ENCODE data around the gene LRRN2.
"Not testable (repeated sequence)": the region's sequence is repeated elsewhere in the genome, so short reads cannot be mapped to it uniquely, and the experiment has no call there.

The LRRN2 gene

DNA sequence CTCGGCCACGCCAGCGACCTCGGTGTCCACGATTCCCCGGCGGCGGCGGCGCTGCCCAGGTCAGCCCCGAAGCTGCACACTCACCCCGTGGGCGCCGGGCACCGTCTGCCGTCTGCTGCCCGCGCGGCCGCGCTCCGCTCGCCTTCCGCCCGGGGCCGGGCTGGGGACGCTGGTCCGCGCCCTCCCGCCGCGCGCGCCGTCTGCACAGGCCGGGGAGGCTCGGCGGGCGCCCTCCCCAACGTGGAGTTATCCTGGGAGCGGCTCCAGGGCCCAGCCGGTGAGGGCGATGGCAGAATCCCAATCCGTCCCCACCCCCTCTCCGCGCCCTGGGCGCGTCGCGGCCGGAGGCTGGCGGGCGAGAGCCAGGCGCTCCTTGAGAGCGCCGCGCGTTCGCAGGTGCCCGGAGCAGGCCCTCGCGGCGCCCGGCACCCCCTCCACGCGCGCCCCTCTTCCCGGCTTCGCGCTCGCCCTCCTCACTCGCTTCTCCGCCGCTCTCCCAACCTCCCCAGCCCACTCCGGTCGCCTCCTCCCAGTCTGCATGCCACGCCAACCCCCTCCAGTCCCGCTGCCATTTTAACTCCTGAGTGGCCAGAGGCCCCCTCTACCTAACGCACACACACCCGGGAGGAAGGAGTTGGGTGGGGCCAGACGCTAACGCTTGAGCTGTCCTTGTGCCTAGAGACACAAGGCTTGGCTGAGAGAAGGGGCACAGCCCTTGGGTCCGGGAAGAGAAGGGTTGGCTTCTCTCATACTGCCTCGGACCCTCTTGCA is at the start of gene LRRN2:
Gene LRRN2, minus strand, starts transcription at position 503 of the 771 bp plus-strand sequence. CDS start 65,746 bp downstream, outside the sequence.
- DNase-seq (ENCODE audit: low read depth in 2 of 2): no peak

DNA sequence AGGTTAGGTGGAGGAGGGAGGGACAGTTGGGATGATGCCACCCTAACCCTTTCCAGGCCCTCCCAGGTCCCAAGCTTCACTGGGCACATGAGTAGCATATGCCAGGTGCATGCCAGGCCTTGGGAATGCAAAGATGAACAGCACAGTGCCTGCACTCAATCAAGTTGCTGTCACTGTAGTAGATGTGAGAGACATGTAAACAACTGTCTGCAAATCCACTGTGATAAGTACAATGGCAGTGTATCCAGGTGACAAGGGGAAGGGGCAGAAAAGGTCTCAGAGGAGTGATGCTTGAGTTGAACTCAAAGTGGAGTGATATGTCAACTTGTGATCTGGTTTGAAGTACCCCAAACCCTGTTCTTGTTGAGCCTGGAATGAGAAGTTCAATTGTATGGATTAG is 49.5 kb upstream of the LRRN2 start:
- DNase-seq (ENCODE audit: low read depth in 2 of 2): no peak

DNA sequence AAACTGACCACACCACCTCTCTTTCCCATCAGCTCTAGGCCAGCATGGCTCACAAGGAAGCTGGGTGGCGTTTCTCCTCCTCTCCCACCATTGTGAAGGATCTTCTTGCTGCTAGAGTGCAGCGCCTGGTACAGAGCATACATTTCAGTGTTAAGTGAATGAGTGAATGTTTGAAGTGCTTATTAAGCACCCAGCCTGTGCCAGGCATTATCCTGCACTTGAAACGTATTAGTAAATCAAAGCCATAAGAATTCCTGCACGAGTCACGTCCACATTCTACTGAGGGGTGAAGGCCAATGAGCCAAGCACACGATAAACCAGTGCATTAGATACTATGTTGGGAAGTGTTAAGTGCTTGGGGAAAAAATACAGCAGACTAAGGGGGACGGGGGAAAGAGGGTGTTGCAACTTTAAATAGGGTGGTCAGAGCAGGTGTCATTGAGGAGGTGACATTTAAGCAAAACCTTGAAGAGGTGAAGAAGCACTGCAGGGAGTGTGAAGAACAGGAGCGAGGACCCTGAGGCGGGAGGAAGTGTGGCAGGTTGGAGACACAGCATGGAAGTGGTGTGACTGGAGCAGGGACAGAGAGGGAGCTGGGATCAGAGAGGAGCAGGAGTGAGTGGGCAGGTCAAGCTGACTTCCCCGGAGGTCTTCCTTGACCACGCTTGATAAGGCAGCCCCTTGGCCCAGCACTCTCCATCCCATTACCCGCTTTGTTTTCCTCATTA is 48.5 kb upstream of the LRRN2 start:
- DNase-seq (ENCODE audit: low read depth in 2 of 2): no peak

GRCh38 chr1:204733289-204733688 is 47.8 kb upstream of the LRRN2 start:
- DNase-seq (ENCODE audit: low read depth in 2 of 2): no peak

DNA sequence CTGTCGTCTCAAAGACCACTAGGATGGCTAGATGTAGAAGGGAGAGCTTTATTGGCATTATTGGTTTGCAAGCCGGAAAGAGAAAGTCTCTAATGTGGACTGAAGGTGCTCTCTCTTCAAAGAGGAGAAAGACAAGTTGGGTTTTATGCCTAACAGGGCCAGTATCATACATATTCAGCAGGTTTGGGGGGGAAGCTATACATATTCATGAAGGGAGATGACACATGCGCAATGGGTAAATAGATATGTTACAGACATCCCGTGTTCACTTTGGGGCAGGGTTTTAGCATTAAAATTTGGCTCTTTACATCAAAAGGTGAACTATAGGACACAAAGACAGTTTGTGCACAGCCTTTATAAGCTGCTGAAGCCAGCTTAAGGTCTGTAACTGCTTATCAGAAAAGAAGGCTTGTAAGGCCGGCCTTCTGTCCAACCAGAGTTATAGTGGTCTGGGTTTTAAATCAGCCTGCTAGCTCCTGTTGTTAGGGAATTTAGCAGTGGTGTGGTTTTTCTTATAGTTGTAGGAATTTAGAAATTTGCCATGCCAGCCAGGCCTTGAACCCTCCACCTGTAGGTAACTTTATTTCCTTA is 46.5 kb upstream of the LRRN2 start:
- no peak for DNase-seq (ENCODE audit: low read depth in 2 of 2)

- no peak for DNase-seq (ENCODE audit: low read depth in 2 of 2)
These were observed 46.0 kb upstream of the LRRN2 start for GRCh38 chr1:204731509-204731908.

DNA sequence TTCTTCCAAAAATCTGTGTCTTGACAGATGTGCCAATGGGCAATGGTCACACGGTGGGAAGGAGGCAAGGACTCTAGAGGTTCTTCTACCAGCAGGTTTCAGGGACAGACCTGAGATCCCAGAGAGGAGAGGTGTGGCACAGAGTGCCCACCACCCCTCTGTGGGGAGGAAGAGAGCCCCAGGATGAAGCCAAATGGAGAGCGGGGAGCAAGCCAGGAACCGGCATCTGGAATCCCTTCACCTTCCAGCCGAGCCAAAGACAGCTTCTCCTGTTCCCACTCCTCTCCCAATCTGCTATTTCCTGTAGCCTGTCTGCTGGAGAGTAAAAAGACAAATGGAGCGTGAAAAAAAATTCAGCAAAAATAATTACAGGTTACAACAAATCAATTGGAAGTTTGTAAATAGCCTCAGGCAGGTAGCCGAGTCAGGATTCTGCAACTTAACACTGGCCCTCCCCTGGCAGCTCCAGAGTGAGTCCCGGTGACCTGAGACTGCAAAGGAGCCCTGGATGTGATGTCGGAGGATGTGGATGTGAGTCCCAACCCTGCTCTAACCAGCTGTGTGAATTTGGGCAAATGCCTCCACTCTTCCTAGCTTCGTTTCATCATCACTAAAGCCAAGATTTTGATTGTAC is 45.4 kb upstream of the LRRN2 start:
- no peak for DNase-seq (ENCODE audit: low read depth in 2 of 2)

GRCh38 chr1:204729516-204729915 is 44.0 kb upstream of the LRRN2 start:
- DNase-seq (ENCODE audit: low read depth in 2 of 2): no peak

GRCh38 chr1:204728456-204728855 is 42.9 kb upstream of the LRRN2 start:
- DNase-seq (ENCODE audit: low read depth in 2 of 2): no peak

GRCh38 chr1:204728045-204728444 is 42.5 kb upstream of the LRRN2 start:
- DNase-seq (ENCODE audit: low read depth in 2 of 2): no peak

DNA sequence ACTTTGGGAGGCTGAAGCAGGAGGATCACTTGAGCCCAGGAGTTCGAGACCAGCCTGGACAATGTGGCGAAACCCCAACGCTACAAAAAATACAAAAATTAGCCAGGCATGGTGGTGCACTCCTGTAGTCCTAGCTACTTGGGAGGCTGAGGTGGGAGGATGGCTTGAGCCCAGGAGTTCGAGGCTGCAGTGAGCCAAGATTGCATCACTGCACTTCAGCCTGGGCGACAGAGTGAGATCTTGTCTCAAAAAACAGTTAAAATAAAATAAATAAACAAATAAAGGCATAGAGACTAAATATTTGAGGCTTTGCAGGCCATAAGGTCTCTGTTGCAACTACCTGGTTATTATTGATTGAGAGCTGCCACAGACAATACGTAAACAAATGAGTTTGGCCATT is 41.9 kb upstream of the LRRN2 start:
- DNase-seq (ENCODE audit: low read depth in 2 of 2): not testable (repeated sequence)

DNA sequence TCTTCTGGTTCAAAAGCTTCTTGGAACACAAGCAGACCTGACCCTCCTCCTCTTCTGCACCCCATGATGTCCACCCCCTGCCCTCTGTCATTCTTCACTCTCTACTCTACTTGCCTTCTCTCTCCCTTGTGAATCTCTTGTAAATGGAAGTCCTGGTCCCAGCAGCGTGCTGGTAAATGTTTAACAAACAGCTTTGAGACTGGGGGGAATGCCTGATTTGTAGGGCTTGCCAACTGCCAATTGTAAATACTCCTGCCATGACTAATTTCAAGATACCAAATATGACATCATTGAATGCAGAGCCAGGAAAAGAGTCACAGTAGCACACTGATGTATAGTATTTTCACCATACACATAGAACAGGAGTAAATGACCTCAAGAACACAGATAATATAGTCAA is 40.9 kb upstream of the LRRN2 start:
- DNase-seq (ENCODE audit: low read depth in 2 of 2): no peak

DNA sequence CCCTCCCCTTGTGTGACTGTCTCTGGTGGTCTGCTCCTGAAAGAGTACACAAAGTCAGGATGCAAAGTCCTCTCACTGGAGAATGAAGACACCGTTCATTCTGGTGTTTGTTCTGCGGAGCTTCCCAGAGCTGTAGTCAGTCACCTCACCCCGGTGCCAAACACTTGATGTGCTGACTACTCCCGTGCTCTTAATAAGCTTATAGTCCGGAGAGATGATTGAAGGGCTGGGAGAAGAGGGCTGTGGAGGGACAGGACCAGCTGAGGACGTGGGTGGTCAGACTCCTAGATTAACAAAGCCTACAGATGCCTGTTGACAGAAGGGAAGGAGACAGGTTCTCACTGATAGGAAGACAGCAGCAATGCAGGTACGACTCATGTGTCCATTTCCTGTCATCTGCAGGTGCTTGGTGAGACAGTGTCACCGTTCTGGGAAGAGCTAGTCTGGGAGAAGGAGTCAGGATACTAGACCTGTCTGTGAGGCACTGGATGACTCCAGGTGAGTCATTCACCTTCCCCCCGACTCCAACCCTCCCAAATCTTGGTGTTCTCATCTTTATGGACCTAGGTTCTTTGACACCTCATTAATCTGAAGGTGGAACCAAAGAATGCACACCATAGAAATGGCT is 40.4 kb upstream of the LRRN2 start:
- DNase-seq (ENCODE audit: low read depth in 2 of 2): no peak

DNA sequence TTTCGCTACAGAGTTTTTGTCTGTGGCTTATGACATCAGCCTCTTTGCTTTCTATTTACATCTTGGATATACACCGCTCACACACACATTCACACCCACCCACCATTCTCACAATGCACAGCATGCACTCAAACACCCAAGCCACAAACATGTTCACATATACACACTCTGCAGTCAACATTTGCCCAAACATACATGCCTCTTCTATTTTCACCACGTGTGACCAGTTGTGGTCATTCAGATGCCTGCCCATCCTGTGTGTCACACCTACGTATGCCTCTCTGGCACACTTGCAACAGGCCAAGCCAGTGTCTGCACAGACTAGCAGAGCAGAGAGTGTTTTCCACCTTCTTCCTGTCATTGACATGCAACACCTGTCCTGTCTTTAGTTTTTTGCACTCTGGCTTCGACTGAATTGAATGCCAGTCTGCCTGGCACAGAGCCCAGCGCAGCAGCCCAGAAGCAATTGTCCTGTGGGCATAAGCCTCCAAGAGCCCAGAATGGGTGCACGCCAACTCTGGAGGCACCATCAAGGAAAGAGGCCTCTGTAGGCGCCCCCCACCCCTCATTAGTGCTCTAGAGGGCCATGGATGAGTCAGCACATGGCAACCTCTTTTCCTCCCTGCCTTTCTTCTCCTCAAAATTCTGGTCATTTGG is 37.7 kb upstream of the LRRN2 start:
- no peak for DNase-seq (ENCODE audit: low read depth in 2 of 2)

- no peak for DNase-seq (ENCODE audit: low read depth in 2 of 2)
These were observed 36.0 kb upstream of the LRRN2 start for GRCh38 chr1:204721373-204722055.

GRCh38 chr1:204716660-204717059 is 31.1 kb upstream of the LRRN2 start:
- no peak for DNase-seq (ENCODE audit: low read depth in 2 of 2)

DNA sequence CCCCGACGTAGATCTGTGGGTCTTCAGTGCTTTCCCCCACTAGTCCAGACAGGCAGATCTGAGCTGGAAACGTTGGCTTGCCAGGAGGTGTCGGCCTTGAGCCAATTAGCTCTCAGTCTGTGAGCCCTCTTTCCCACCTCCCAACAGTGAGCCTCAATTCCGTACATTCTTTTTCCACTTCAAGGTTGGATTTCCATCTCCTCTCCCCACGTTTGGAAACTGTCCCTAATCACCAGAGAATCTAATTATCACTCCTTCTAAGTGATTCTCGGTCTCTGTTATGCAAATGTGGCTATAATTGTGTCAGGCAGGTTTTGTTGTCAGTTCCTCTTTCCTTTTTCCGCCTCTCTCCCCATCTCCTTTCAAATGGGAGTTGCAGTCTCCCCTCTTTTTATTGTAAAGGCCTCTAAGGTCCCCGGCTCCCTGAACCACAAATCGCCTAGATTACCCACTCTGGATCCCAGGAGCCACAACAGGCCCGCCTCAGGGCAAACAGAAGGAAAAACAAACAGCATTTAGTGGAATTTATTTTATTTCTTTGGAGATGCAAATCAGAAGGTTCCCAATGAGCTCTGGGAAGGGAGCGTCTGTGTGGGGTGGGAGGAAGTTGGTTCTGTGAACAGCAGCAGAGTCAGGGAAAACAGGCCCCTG is 29.4 kb upstream of the LRRN2 start:
- no peak for DNase-seq (ENCODE audit: low read depth in 2 of 2)

DNA sequence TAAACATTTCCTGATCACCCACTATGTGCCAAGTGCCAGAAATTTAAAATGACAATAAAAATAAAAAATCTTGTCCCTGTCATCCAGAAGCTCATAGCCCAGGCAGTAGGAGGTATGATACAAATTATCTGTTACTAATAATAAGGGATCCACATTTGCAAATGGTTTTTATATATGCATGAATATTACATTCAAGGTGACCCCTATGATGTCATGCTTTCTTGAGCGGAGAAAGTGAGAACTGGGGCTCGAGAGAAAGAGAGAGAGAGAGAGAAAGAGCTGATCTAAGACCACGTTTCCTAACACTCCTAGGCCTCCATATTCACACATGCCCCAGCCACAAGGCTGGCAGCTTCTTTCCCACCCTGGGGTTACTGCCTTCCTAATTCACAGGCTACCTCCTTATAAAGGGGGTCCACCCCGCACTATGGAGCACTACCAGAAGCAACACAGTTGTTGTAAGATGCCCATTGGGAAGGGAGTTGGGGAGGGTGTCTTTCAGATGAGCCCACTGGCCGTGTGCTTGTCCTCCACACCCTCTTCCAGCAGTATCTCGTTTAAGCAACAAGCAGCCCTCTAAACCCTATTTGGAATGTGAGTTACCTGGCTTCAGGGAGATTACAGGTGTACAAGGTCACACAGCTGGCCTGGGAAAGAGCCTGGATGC is 28.8 kb upstream of the LRRN2 start:
- no peak for DNase-seq (ENCODE audit: low read depth in 2 of 2)

DNA sequence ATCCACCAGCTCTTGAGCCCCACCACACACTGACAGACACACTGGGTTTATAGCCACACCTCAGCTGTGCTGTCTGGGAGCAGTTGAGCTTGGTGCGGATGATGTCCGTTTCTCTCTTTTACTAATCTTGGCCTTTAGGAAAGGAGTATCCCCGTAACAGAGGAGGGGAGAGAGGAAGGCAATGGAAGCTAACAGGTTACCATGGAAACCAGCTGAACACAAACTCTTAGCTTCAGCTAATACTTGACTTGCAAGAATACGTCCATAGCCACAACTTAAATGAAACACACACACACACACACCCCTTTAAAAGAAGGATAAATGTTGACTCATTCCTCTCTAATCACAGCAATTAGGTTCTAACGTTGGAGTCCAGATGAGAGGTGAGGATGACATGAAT is 28.0 kb upstream of the LRRN2 start:
- DNase-seq (ENCODE audit: low read depth in 2 of 2): no peak
